Heart left ventricle (tissue), 16 donors: ENCODE results near the gene WDR88. TPM values are rescaled to one million over a fixed set of nuclear protein-coding genes. Genes with fewer than 3 reads are reported as not detected.

Experiments used
- ATAC-seq, 4 donors: fragments of 200-7000 bp; cut with Tn5 transposase; one replicate each; pipeline ENCODE4 v1.9.1; 2020 to 2022; ENCODE audit warnings: moderate library complexity in 4 of 4, mild to moderate bottlenecking in 3 of 4, moderate number of reproducible peaks in 1 of 4
- DNase-seq, 5 donors: peaks; one replicate each; pipeline ENCODE4 v3.0.0-alpha.2; 2020
- H3K27ac ChIP-seq, 12 donors: fragments of 200-600 bp; sonication (generic) in 4 of 12; one replicate each; pipeline versions ENCODE4 v1.5.0 to v1.8.0; 2016 to 2022; ENCODE audit warnings: mild to moderate bottlenecking in 2 of 12
- H3K27me3 ChIP-seq, 9 donors: fragments of 200-600 bp; sonication (generic) in 2 of 9; one replicate each; pipeline versions ENCODE4 v1.5.1 to v1.8.0; 2016 to 2022; ENCODE audit warnings: mild to moderate bottlenecking in 3 of 9
- H3K36me3 ChIP-seq, 9 donors: fragments of 200-600 bp; sonication (generic) in 2 of 9; one replicate each; pipeline versions ENCODE4 v1.5.0 to v1.8.0; 2018 to 2022; ENCODE audit warnings: mild to moderate bottlenecking in 2 of 9
- H3K4me1 ChIP-seq, 12 donors: fragments of 200-600 bp; sonication (generic) in 4 of 12; one replicate each; pipeline versions ENCODE4 v1.5.0 to v1.8.0; 2016 to 2022; ENCODE audit warnings: mild to moderate bottlenecking in 3 of 12
- H3K4me3 ChIP-seq, 12 donors: fragments of 200-600 bp; sonication (generic) in 4 of 12; one replicate each; pipeline versions ENCODE4 v1.5.0 to v1.8.0; 2017 to 2022; ENCODE audit warnings: mild to moderate bottlenecking in 9 of 12, moderate library complexity in 4 of 12
- H3K9me3 ChIP-seq, 12 donors: fragments of 200-600 bp; sonication (generic) in 4 of 12; one replicate each; pipeline versions ENCODE4 v1.5.0 to v1.8.0; 2016 to 2022; ENCODE audit warnings: mild to moderate bottlenecking in 1 of 12
- CTCF ChIP-seq, 12 donors: fragments of 200-600 bp; sonication (generic) in 4 of 12; IDR thresholded peaks; one replicate each; pipeline versions ENCODE4 v1.5.0 to v1.8.0; 2018 to 2022; ENCODE audit warnings: antibody characterized with exemption in 12 of 12, mild to moderate bottlenecking in 5 of 12
- POLR2A ChIP-seq, 2 donors: fragments of 450-650 bp; IDR thresholded peaks; one replicate each; pipeline ENCODE4 v1.6.1; 2017; ENCODE audit warnings: antibody characterized with exemption in 2 of 2, mild to moderate bottlenecking in 2 of 2, moderate library complexity in 2 of 2
- WGBS, 4 donors: extraction: QIAGEN DNeasy Blood & Tissue Kit in 2 of 4; methylation state at CpG; one replicate each; pipeline versions ENCODE4 v1.1.5 to v1.1.7; 2013 to 2018; 5-methylcytosine and 5-hydroxymethylcytosine counted together
- intact Hi-C, 10 donors: fragments of 100-400 bp; cut with DNase I; formaldehyde crosslinking; loops; one replicate each; pipeline versions ENCODE4 v1.11.1 to v1.14.2; 2022
- polyA plus RNA-seq, 2 donors: library from polyadenylated mRNA; stranded (reverse); fragments of 200-250 nt; gene quantifications; one replicate each; pipeline ENCODE4 v1.2.3, GENCODE V29; 2013
- total RNA-seq, 9 donors: library from RNA; depleted of rRNA in 2 of 9; stranded (reverse); fragments of >200 nt in 2 of 9; fragmentation: NEBNext Ultra II Directional in 3 of 9; extraction: Animal tissue kit (Norgen Biotek cat#: 25700) in 3 of 9; gene quantifications; one replicate each; pipeline versions ENCODE4 v1.1.0 to v1.2.4, GENCODE V29; 2016 to 2023
- donor health status: ischemic (EF 13 %, LVEDD 7.1; RV severe dilation, severe dysfunction).
- donor health status: healthy with polysubstance abuse.
- donor health status: DM: no; HTN: yes; CAD: no.
- donor health status: DM: no; HTN: no; CAD: no.
- donor health status: ischemic (EF 25% LVEDD 6.9; RV normal size, moderate dysfunction).
- donor health status: ischemic (EF 25% LVEDD 5.7; RV mildly dilated, moderate dysfunction).
- donor health status: healthy.
- donor health status: DM: yes; HTN: yes; CAD: no.
- donor health status: ischemic (EF 35%, LVEDD 5.7; RV mildly dilated, moderate dysfunction).
- donor health status: nonischemic (EF 11% LVEDD 7.7; RV severe dilation, severe dysfunction).
- donor health status: DM: yes; HTN: yes; CAD: no.
- donor health status: PGD.
- donor health status: ischemic (EF 29% LVEDD 5.4; RV normal size, mild dysfunction).
- donor health status: nonischemic (EF 23%, LVEDD 6.1; RV moderate dilation, normal function).

Gene WDR88
- total and polyA plus RNA-seq, 11 donors: 0.16 TPM; not detected in 10

DNA sequence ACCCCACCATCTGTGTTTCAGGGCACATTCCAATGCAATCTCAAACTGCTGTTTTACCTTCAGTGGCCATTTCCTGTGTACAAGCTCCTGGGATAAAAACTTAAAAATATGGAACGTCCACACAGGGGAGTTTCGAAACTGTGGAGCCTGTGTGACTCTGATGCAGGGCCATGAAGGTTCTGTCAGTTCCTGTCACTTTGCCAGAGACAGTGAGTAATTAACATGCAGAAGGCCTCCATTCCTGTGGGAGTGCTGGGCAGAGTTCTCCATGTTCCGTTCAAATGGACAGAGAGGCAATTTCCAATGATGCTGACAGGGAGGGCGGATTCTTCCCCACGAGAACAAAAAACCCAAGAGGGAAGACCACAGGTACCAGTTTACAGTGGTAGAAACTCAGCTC lies 24.4 kb downstream of the WDR88 start:
- Histone ChIP-seq H3K4me1 (peaks cover 0 to 9% (median 0%) of the 10 kb centered on the region in 12 donors), H3K9me3 (no peaks in the 10 kb centered on the region), H3K4me3 (no peak overlapping the region), H3K27ac (no peak overlapping the region), H3K27me3 (peaks cover 0 to 3% (median 0%) of the 10 kb centered on the region in 9 donors), H3K36me3 (no peaks in the 10 kb centered on the region)
- TF ChIP-seq CTCF (IDR thresholded peaks at IDR 0.05) (no peak), POLR2A (IDR thresholded peaks at IDR 0.05) (no peak)
- WGBS, 4 donors: 59 to 74% (median 69%) methylated on average over 5 of the region's 5 CpGs
- intact Hi-C loops: no loop called here
- no peak for DNase-seq
- ATAC-seq: no peak

- TF ChIP-seq POLR2A (IDR thresholded peaks at IDR 0.05) (no peak), CTCF (IDR thresholded peaks at IDR 0.05) (no peak)
- Histone ChIP-seq H3K27me3 (no peaks in the 10 kb centered on the region), H3K36me3 (no peaks in the 10 kb centered on the region), H3K4me3 (no peak overlapping the region), H3K27ac (no peak overlapping the region), H3K9me3 (no peaks in the 10 kb centered on the region), H3K4me1 (peaks cover 0 to 9% (median 0%) of the 10 kb centered on the region in 12 donors)
- ATAC-seq: no peak
- WGBS, 4 donors: 61 to 79% (median 65%) methylated on average over 3 of the region's 3 CpGs
- DNase-seq: no peak
- intact Hi-C loops: no loop called here
Measured at GRCh38 chr19:33157906-33158305, 26.0 kb downstream of the WDR88 start.

- no peaks in the 10 kb centered on the region for H3K36me3 ChIP-seq
- TF ChIP-seq POLR2A (IDR thresholded peaks at IDR 0.05) (no peak), CTCF (IDR thresholded peaks at IDR 0.05) (no peak)
- H3K9me3 ChIP-seq: no peaks in the 10 kb centered on the region
- peaks cover 0 to 9% (median 0%) of the 10 kb centered on the region in 12 donors for H3K4me1 ChIP-seq
- DNase-seq (no peak), ATAC-seq (no peak)
- whole genome bisulfite sequencing, 4 donors: 93 to 95% (median 94%) methylated on average over 6 of the region's 6 CpGs
- H3K27ac ChIP-seq: no peak overlapping the region
- intact Hi-C loops: no loop called here
- no peaks in the 10 kb centered on the region for H3K27me3 ChIP-seq
- no peak overlapping the region for H3K4me3 ChIP-seq
Measured at GRCh38 chr19:33158365-33158764, 26.5 kb downstream of the WDR88 start.

DNA sequence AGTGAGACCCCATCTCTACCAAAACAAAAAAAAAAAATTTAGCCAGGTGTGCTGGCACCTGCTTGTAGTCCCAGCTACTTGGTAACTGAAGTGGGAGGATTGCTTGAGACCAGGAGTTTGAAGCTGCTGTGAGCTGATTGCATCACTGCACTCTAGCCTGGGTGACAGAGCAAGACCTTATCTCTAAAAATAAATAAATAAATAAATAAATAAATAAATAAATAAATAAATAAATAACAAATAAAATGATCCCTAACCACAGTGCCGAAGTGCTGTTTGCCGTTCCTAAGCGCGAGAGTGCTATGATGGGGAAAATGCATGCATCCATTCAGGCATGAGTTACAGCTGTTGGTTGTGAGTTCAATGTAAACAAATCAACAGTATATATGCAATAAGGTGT lies 27.2 kb downstream of the WDR88 start:
- TF ChIP-seq POLR2A (IDR thresholded peaks at IDR 0.05): no peak
- no peak for TF ChIP-seq CTCF (IDR thresholded peaks at IDR 0.05)
- Histone ChIP-seq H3K9me3 (no peaks in the 10 kb centered on the region), H3K36me3 (no peaks in the 10 kb centered on the region), H3K27me3 (no peaks in the 10 kb centered on the region), H3K4me3 (no peak overlapping the region), H3K27ac (no peak overlapping the region), H3K4me1 (peaks cover 0 to 9% (median 0%) of the 10 kb centered on the region in 12 donors)
- intact Hi-C loops: no loop called here
- DNase-seq: no peak
- ATAC-seq: no peak
- WGBS, 4 donors: 84 to 98% (median 97%) methylated on average over 4 of the region's 4 CpGs
